NCI-H2196 treated with DMSO at 0.1 percent for 48 hours (cell line): ENCODE data around the gene PCARE.

Experiments used
- DNase-seq: peaks from one replicate; lab custom pipeline; 2025; ENCODE audit not compliant: unreplicated experiment; lab: John Stamatoyannopoulos, UW

PCARE gene

DNA sequence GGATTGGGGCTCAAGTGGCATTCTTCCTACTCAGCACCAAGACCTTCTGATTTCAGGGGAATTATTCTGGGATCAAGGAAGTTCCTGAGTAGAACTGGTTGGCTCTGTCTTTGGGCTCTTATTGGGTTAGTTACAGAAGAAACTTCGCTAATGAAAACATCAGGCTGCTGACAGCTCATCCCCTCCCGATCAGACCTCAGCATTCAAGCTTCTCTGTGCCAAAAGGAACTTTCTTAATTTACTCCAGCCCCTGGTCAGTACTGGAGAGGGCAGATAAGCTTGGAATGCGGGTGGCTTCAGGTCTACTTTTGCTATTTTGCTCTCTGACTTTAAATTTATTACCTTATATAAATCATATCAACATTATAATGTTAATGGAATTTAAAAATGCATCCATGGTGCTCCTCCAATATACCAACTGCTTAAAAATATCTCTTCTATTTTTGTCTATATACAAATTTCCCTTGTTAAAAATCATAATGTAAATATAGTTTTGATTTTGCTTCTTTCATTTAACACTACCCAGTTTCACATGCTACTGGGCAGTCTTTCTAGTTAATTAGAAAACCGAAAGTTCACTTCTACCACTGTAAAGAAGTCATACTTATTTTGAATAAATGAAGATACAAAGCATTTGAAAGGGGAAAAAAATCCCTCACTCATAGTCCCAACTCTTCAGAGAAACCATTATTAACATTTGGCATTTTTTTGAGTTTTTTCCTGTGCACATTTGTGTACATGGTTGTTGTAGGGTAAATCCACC lies 34.4 kb downstream of the PCARE start:
- DNase-seq: no peak

GRCh38 chr2:29035016-29035745 lies 39.1 kb downstream of the PCARE start:
- no peak for DNase-seq

DNA sequence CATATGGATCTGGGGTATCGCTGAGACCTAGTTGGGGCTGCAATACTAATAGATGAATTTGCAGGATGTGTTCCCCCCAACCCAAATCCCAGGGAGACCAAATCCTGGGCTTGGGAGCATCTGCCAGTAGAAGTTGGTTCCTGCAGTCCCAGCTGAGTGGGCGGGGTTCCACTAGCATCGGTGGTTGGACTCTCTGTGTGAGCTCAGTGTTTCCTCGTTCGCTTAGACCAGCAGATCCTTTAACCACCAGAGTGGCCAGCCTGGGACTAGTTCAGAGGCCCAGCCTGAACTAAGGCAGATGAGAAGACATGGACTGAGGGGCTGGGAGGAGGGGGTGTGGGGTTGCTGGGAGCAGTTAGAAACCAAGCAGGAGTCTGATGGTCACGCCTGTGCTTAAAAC lies 40.7 kb downstream of the PCARE start:
- DNase-seq: no peak

DNA sequence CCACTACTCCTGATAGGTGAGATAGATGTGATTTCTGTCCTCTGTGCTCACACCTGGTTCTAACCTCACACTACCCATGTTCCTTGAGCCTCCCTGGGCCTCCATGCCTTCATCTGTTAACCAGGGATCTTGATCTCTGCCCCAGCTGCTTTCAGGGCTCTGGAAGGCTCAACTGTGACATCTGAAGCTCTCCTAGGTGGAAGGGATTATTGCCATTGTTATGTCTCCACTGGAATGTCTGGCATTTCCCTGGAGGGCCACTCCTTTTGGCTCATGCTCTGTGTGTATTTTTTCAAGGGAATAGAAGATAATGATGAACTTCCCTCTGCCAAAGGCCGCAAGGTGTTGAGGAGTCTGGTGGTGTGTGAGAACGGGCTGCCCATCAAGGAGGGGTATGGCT lies 41.2 kb downstream of the PCARE start:
- DNase-seq: no peak

DNA sequence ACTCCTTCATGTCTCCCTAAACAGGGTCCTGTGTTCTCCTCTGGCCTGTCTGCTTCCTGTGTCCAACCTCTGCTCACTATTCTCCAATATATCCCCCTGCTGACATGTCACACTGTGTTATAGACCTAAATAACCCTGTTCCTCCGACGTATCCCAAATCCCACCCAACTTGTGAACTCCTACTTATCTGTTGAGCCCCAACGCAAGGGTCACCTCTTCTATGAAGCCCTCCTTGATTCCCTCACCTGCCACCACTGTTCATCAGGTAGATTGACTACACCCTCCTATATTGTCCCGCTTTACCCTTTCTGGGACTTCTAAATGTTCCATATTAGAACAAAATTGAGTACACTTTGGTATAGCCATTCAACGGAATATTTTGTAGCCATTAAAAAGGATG lies 42.1 kb downstream of the PCARE start:
- no peak for DNase-seq

GRCh38 chr2:29031046-29031445 lies 43.3 kb downstream of the PCARE start:
- no peak for DNase-seq

DNA sequence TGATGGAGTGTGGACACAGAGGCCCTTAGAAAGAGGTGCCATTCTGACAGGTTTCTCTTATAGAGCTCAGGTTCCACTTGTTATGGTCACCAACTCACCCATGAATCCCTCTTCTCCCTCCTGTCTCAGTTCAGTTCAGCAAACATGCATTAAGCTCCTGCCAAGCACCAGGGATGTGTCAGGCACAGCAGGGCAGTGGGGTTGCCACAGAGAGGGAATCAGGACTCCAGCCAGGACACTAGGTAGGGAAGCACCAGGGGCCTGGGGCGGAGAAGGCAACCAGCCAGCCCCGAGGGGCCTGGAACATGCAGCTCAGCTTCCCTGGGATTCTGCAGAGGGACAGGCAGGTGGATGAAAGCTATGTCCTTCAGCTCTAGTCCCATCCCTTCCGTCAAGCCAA lies 48.6 kb downstream of the PCARE start:
- no peak for DNase-seq

DNA sequence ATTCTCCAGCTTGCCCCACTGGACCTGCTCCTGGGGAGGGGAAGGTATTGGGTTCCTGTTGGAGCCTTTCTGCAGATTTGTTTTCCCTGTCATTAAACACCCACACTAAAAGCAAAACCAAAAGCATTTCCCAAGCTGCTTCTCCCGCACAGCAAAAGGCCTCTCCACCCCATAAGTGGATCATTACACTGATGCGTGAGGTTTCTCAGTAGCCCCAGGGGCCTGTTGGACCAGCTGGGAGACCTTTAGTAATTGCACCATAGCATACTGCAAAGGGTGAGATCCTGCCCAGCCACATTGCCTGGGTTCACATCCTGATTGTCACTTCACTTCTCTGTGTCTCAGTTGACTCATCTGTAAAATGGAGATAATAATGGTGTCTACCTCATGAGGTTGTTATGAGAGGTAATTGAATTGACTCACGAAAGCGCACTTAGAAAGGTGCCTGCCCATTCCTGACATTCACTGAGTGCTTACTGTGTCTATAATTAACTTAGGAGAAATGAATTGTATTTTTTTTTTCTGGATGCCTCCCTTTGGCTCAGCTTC lies 49.4 kb downstream of the PCARE start:
- no peak for DNase-seq

DNA sequence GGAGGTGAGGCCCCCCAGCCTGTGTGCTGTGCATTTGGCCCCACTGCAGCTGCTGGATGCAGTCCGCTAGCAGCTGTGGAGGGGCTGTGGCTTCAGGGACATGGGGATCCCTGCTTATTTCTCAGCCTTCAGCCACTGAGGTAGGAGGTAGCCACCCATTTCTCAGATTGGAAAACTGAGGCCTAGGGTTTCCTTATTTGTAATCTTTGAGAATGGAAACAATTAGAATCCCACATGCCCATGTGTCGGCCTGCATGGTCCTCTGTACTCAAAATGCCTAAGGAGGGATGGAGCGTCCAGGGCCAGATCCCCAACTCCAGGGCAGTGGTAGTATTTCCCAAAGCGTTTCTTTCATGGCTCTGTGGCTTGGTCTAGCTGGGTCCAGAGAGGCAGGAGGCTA lies 51.1 kb downstream of the PCARE start:
- no peak for DNase-seq

GRCh38 chr2:29022679-29023078 lies 51.6 kb downstream of the PCARE start:
- no peak for DNase-seq

- no peak for DNase-seq
Measured at GRCh38 chr2:29021886-29022285, 52.4 kb downstream of the PCARE start.

GRCh38 chr2:29017716-29018435 lies 56.4 kb downstream of the PCARE start:
- no peak for DNase-seq

GRCh38 chr2:29016504-29016903 lies 57.8 kb downstream of the PCARE start:
- no peak for DNase-seq

DNA sequence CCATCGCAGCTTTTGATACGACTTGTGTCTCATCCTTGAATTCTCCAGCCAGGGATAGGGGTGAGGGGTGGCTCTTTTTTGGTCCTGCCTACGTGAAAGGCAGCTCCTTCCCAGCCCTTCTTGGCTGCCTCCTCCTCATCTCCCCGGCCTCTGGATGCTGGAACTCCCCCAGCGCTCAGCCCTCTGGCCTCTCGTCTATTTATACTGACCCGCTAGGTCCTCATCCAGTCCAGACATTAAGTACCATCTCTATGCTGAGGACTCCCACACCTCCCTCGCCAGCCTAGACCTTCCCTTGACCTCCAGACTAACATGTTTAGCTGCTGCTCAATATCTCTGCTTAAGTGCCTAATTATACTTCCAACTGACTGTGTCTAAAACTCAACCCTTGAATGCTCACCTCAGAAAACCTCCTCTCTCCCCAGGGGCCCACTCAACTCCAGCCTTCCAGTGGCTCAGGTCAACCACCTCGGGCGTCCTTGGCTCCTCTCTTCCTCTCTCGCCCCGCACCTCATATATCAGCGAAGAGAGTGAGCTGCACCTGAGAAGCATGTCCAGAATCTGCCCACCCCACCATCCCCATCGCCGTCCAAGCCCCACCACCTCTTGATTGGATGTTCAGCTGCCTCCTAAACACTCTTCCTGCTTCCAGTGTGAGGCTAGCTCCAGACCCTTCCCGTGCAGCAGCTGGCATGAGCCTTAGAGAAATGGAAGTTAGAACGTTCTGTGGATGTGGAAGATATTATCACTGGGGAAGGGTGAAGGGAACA lies 58.4 kb downstream of the PCARE start:
- no peak for DNase-seq

DNA sequence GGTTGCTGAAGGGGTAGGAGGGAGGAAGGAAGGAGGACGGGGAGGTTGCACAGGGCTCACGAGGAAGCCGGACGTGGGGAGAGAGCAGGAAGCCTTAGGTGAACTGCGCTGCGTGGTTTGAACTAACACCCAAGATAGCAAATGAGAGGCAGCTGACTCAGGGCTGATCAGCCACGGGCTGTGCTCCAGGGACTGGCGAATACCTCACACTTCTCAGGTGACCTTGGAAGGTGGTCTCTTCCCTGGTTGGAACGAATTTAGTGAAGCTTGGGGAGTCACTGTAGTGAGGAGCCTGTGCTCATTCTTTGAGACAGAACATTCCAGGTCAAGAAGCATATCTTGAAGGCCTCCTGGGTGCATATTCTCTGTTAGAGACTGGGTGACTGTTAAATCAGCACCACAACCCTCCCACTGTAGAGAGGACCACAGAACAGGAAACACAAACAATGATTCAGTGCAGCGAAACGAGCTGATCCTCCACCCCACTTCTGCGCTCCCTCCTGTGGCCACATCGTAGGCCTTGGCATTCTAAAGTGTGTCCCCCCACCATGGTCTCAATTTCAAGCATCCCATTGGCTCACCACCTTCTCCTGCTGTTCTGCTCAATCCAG lies 59.4 kb downstream of the PCARE start:
- no peak for DNase-seq

- DNase-seq: no peak
Measured at GRCh38 chr2:29014331-29014730, 60.0 kb downstream of the PCARE start.

DNA sequence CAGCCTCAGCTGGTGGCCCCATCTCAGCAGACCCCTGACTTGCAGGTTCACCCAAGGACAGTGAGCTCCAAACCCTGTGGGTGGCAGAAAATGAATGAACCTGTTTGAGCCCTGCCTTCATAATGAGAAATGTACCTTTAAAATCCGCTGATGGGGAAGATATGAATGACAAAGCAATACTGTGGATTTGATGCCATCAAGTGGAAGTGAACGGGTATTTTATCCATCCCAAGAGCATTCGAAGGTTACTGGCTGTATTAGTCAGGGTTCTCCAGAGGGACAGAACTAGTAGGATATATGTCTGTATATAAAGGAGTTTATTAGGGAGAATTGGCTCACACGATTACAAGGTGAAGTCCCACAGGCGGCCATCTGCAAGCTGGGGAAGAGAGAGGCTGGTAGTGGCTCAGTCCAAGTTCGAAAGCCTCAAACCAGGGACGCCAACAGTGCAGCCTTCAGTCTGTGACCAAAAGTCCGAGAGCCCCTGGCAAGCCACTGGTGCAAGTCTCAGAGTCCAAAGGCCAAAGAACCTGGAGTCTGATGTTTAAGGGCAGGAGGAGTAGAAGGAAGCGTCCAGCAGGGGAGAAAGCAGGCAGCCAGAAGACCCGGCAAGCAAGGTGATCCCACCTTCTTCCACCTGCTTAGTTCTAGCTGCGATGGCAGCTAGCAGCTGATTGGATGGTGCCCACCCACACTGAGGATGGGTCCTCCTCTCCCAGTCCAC lies 61.1 kb downstream of the PCARE start:
- DNase-seq: no peak

DNA sequence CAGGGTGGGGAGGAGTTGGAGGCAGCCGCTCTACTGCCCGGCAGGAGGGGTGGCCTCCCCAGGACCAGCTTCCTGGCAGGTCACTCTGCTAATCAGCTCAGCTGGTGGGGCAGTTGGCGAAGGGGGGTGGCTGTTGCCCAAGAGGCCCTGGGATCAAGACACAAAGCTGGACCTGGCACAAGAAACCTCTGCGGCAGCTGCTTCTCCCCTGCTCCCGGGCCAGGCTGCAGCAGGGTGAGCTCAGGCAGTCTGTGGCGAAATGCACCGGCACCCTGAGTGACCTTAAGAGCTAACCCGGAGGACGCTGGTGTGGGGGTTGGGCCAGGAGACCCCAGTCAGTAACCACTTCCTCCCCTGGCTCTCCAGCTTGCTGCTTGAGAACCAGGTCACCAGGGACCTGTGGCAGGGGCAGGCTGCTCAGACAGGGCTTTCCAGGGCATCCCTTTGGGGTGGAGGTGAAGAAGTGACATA lies 62.1 kb downstream of the PCARE start:
- no peak for DNase-seq
